Transverse colon (tissue), 4 donors: ENCODE results near the gene PANK3.

Experiments used
- POLR2AphosphoS5 ChIP-seq, 3 donors: sonication (generic); formaldehyde crosslinking; IDR thresholded peaks; one replicate each; pipeline ENCODE4 v1.6.1; 2016; ENCODE audit warnings: antibody characterized with exemption in 3 of 3
- TF ChIP-seq, protein P1 (sequence below), 5 experiments: fragments of 200-600 bp in 3 of 5; fragments of 450-650 bp in 2 of 5; sonication (generic) in 3 of 5; IDR thresholded peaks; 1 replicate in 2 of 5; 2 replicates in 3 of 5; pipeline ENCODE4 v1.5.1; 2016 to 2017; ENCODE audit warnings: antibody characterized with exemption in 5 of 5, inconsistent platforms in 3 of 5, mild to moderate bottlenecking in 2 of 5, moderate library complexity in 1 of 5

DNA sequence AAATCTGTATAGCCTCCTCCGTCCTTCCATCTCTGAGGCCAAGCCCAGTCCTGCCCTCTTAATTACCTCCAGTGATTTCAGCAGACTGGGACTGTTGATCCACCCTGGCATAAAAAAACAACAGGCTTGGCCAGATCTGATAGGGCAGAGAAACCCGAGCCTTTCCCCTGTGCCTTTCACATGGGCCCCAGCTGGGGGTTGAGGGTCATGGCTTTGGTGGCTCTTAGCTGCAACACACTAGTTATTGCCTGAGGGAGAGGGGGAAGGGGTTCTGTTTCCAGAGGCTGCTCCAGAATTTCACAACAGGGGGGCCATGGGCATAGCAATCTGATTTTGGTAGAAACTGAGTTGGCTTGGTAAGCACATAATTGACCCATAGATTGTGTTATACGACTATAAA, 21.2 kb upstream of the PANK3 start:
- TF ChIP-seq, protein P1, sequence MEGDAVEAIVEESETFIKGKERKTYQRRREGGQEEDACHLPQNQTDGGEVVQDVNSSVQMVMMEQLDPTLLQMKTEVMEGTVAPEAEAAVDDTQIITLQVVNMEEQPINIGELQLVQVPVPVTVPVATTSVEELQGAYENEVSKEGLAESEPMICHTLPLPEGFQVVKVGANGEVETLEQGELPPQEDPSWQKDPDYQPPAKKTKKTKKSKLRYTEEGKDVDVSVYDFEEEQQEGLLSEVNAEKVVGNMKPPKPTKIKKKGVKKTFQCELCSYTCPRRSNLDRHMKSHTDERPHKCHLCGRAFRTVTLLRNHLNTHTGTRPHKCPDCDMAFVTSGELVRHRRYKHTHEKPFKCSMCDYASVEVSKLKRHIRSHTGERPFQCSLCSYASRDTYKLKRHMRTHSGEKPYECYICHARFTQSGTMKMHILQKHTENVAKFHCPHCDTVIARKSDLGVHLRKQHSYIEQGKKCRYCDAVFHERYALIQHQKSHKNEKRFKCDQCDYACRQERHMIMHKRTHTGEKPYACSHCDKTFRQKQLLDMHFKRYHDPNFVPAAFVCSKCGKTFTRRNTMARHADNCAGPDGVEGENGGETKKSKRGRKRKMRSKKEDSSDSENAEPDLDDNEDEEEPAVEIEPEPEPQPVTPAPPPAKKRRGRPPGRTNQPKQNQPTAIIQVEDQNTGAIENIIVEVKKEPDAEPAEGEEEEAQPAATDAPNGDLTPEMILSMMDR (IDR thresholded peaks at IDR 0.05): no peak
- no peak for TF ChIP-seq POLR2AphosphoS5 (IDR thresholded peaks at IDR 0.05)
